IMR-90 (cell line): ENCODE data around the gene DUSP22. TPM values are rescaled to one million over a fixed set of nuclear protein-coding genes. Genes with fewer than 3 reads are reported as not detected.

Experiments
- ATAC-seq: fragments of 200-7000 bp; cut with Tn5 transposase; 2 replicates; pipeline ENCODE4 v1.9.1; 2020; ENCODE audit warnings: low read depth, mild to moderate bottlenecking, moderate library complexity
- BruUV-seq: library from RNA; stranded (reverse); fragments of 400-500 nt; replicated peaks from 2 replicates; lab custom pipeline; 2021; lab: Mats Ljungman, UMichigan
- CTCF ChIA-PET: fragments of 300-600 bp; formaldehyde crosslinking; extraction: SDS; loops from one replicate; lab custom pipeline; 2021; ENCODE audit warnings: antibody characterized with exemption; lab: Yijun Ruan, JAX
- POLR2A ChIA-PET: fragments of 300-600 bp; sonication (Branson Sonifier 250); formaldehyde crosslinking; loops from one replicate; lab custom pipeline; 2022; ENCODE audit warnings: antibody characterized with exemption; ENCODE audit not compliant: unreplicated experiment; lab: Charles Lee
- DNase-seq: peaks from one replicate; pipeline ENCODE4 v3.0.0; 2013
- H2AFZ ChIP-seq: replicated peaks from 2 replicates; pipeline ENCODE3; 2013; ENCODE audit warnings: low read length, mild to moderate bottlenecking; ENCODE audit not compliant: poor library complexity
- H2AK5ac ChIP-seq: 2 replicates; pipeline ENCODE4 v1.6.1; 2013; ENCODE audit warnings: low read depth, low read length, inconsistent platforms
- H2AK9ac ChIP-seq: replicated peaks from 2 replicates; pipeline ENCODE3; 2013; ENCODE audit warnings: mild to moderate bottlenecking, low read depth, low read length, moderate library complexity; ENCODE audit not compliant: poor library complexity
- H2BK120ac ChIP-seq: 2 replicates; pipeline ENCODE4 v1.6.1; 2013; ENCODE audit warnings: low read depth, low read length, inconsistent platforms
- H2BK15ac ChIP-seq: 3 replicates; pipeline ENCODE4 v1.6.1; 2013; ENCODE audit warnings: low read depth, low read length, inconsistent platforms
- H2BK20ac ChIP-seq: 2 replicates; pipeline ENCODE4 v1.6.1; 2013; ENCODE audit warnings: low read depth, mild to moderate bottlenecking, inconsistent platforms, low read length, moderate library complexity
- H2BK5ac ChIP-seq: 2 replicates; pipeline ENCODE4 v1.6.1; 2013; ENCODE audit warnings: mild to moderate bottlenecking, low read depth, low read length, inconsistent platforms; ENCODE audit not compliant: poor library complexity, severe bottlenecking
- H3K14ac ChIP-seq: replicated peaks from 2 replicates; pipeline ENCODE4 v1.6.1; 2013; ENCODE audit warnings: low read depth, low read length, inconsistent platforms
- H3K18ac ChIP-seq: 2 replicates; pipeline ENCODE4 v1.6.1; 2013; ENCODE audit warnings: low read depth, low read length, control low read depth
- H3K23ac ChIP-seq: 2 replicates; pipeline ENCODE4 v1.6.1; 2013; ENCODE audit warnings: low read depth, low read length, inconsistent platforms
- H3K27ac ChIP-seq: 2 replicates; pipeline ENCODE4 v1.5.1; 2013; ENCODE audit warnings: mild to moderate bottlenecking, control low read depth, low read length; ENCODE audit not compliant: insufficient read depth
- H3K27me3 ChIP-seq: 2 replicates; pipeline ENCODE4 v1.6.1; 2013; ENCODE audit warnings: low read length; ENCODE audit not compliant: control insufficient read depth, insufficient read depth
- H3K36me3 ChIP-seq: 2 replicates; pipeline ENCODE4 v1.6.1; 2013; ENCODE audit warnings: low read length, mixed read lengths; ENCODE audit not compliant: control insufficient read depth, insufficient read depth
- H3K4ac ChIP-seq: 2 replicates; pipeline ENCODE4 v1.6.1; 2013; ENCODE audit warnings: low read depth, low read length, inconsistent platforms
- H3K4me1 ChIP-seq: 2 replicates; pipeline ENCODE4 v1.6.1; 2013; ENCODE audit warnings: low read length, mixed read lengths; ENCODE audit not compliant: control insufficient read depth, insufficient read depth
- H3K4me2 ChIP-seq: 2 replicates; pipeline ENCODE4 v1.6.1; 2013; ENCODE audit warnings: low read depth, mild to moderate bottlenecking, control low read depth, low read length, moderate library complexity
- H3K4me3 ChIP-seq: 2 replicates; pipeline ENCODE4 v1.5.1; 2013; ENCODE audit warnings: low read depth, mild to moderate bottlenecking, control low read depth, low read length, moderate library complexity; ENCODE audit not compliant: insufficient read depth
- H3K56ac ChIP-seq: 2 replicates; pipeline ENCODE4 v1.6.1; 2013; ENCODE audit warnings: low read length, inconsistent platforms; ENCODE audit not compliant: insufficient read depth; ENCODE audit errors: extremely low read depth
- H3K79me1 ChIP-seq, 2 experiments: 2 replicates each; pipeline ENCODE4 v1.6.1; 2013; ENCODE audit warnings: low read length in 2 of 2, inconsistent platforms in 1 of 2, low read depth in 1 of 2
- H3K9ac ChIP-seq: 2 replicates; pipeline ENCODE4 v1.6.1; 2013; ENCODE audit warnings: low read depth, low read length, control low read depth
- H3K9me1 ChIP-seq: 2 replicates; pipeline ENCODE4 v1.6.1; 2013; ENCODE audit warnings: low read length, inconsistent platforms; ENCODE audit not compliant: insufficient read depth
- H3K9me3 ChIP-seq: 2 replicates; pipeline ENCODE4 v1.6.1; 2013; ENCODE audit warnings: low read length; ENCODE audit not compliant: control insufficient read depth, insufficient read depth
- H4K20me1 ChIP-seq: 2 replicates; pipeline ENCODE4 v1.6.1; 2013; ENCODE audit warnings: low read length, inconsistent platforms; ENCODE audit not compliant: insufficient read depth
- H4K5ac ChIP-seq: 2 replicates; pipeline ENCODE4 v1.6.1; 2013; ENCODE audit warnings: mild to moderate bottlenecking, low read depth, low read length, control low read depth
- H4K8ac ChIP-seq, 2 experiments: 2 replicates each; pipeline ENCODE4 v1.6.1; 2013; ENCODE audit warnings: low read depth in 2 of 2, low read length in 2 of 2, control low read depth in 1 of 2, inconsistent platforms in 1 of 2
- H4K91ac ChIP-seq: 2 replicates; pipeline ENCODE4 v1.6.1; 2013; ENCODE audit warnings: low read depth, low read length, inconsistent platforms; ENCODE audit not compliant: insufficient read depth
- CEBPB ChIP-seq: IDR thresholded peaks from 2 replicates; pipeline ENCODE4 v1.6.1; 2012; ENCODE audit warnings: low read depth, low read length, improper control_type of control experiment
- CHD1 ChIP-seq: IDR thresholded peaks from 2 replicates; pipeline ENCODE4 v1.6.1; 2012; ENCODE audit warnings: low read depth, low read length, improper control_type of control experiment
- ELK1 ChIP-seq: fragments of 150-350 bp; IDR thresholded peaks from 2 replicates; pipeline ENCODE4 v1.6.1; 2016; ENCODE audit warnings: low read depth, mild to moderate bottlenecking, low read length, moderate library complexity, borderline replicate concordance
- MAFK ChIP-seq: IDR thresholded peaks from 2 replicates; pipeline ENCODE4 v1.6.1; 2012; ENCODE audit warnings: low read depth, low read length, improper control_type of control experiment
- MAZ ChIP-seq: IDR thresholded peaks from 2 replicates; pipeline ENCODE4 v1.6.1; 2012; ENCODE audit warnings: low read depth, mild to moderate bottlenecking, low read length, improper control_type of control experiment, moderate library complexity, borderline replicate concordance
- MXI1 ChIP-seq: IDR thresholded peaks from 2 replicates; pipeline ENCODE4 v1.6.1; 2012; ENCODE audit warnings: low read depth, mild to moderate bottlenecking, low read length, moderate library complexity, borderline replicate concordance
- NFE2L2 ChIP-seq: fragments of 150-350 bp; IDR thresholded peaks from 2 replicates; pipeline ENCODE4 v1.6.1; 2016; ENCODE audit warnings: low read depth, mild to moderate bottlenecking, low read length
- POLR2A ChIP-seq: IDR thresholded peaks from 2 replicates; pipeline ENCODE4 v1.6.1; 2012; ENCODE audit warnings: mild to moderate bottlenecking, low read depth, low read length
- RAD21 ChIP-seq: IDR thresholded peaks from 2 replicates; pipeline ENCODE4 v1.6.1; 2012; ENCODE audit warnings: low read length, improper control_type of control experiment
- RCOR1 ChIP-seq: IDR thresholded peaks from 2 replicates; pipeline ENCODE4 v1.6.1; 2012; ENCODE audit warnings: mild to moderate bottlenecking, low read length, improper control_type of control experiment; ENCODE audit not compliant: insufficient replicate concordance
- RFX5 ChIP-seq: IDR thresholded peaks from 2 replicates; pipeline ENCODE4 v1.8.0; 2012; ENCODE audit warnings: low read depth, mild to moderate bottlenecking, low read length, moderate library complexity
- SMC3 ChIP-seq: fragments of 150-350 bp; IDR thresholded peaks from 2 replicates; pipeline ENCODE4 v1.6.1; 2016; ENCODE audit warnings: low read depth, mild to moderate bottlenecking, antibody characterized with exemption, low read length, moderate library complexity
- USF2 ChIP-seq: fragments of 150-350 bp; IDR thresholded peaks from 2 replicates; pipeline ENCODE4 v1.6.1; 2017; ENCODE audit warnings: mild to moderate bottlenecking, antibody characterized with exemption, low read length, low read depth
- WGBS, 2 experiments: methylation state at CpG; one replicate each; pipeline versions ENCODE4 v1.1.5 to v1.1.7; 2013; ENCODE audit warnings: missing lambda C conversion rate in 2 of 2; ENCODE audit not compliant: insufficient read length in 1 of 2; ENCODE audit errors: extremely low coverage in 2 of 2; 5-methylcytosine and 5-hydroxymethylcytosine counted together
- dilution Hi-C: fragments of 300-500 bp; cut with HindIII; formaldehyde crosslinking; loops from one replicate; pipeline ENCODE4 v1.14.3; 2018; ENCODE audit warnings: low sequenced_read_pairs; ENCODE audit not compliant: unreplicated experiment
- in situ Hi-C: fragments of 300-500 bp; cut with MboI; formaldehyde crosslinking; loops from 3 replicates; pipeline ENCODE4 v1.14.3; 2019; ENCODE audit warnings: low sequenced_read_pairs, inconsistent platforms, mixed read lengths
- intact Hi-C: fragments of 100-400 bp; cut with micrococcal nuclease; formaldehyde crosslinking; loops from 2 replicates; pipeline ENCODE4 v1.10.0; 2022
- polyA plus RNA-seq, 3 experiments: library from polyadenylated mRNA; depleted of rRNA; stranded (reverse); fragments of >200 nt; gene quantifications; 2 replicates each; pipeline ENCODE4 v1.2.3, GENCODE V29; 2012; ENCODE audit warnings: low replicate concordance in 1 of 3
- total RNA-seq: library from RNA; depleted of rRNA; stranded (reverse); fragments of >200 nt; gene quantifications from 2 replicates; pipeline ENCODE4 v1.2.3, GENCODE V29; 2012

The DUSP22 gene
- total and polyA plus RNA-seq, 2 of the 4 experiments (the other 2 are of a cell fraction): 7.1 to 8.2 TPM

GRCh38 chr6:320351-321157 is 28.3 kb downstream of the DUSP22 start:
- TF ChIP-seq NFE2L2: no peak
- no peak for TF ChIP-seq MAZ
- no peak for TF ChIP-seq SMC3
- TF ChIP-seq USF2: no peak
- no peak for TF ChIP-seq CEBPB
- TF ChIP-seq ELK1: no peak
- TF ChIP-seq MXI1: no peak
- TF ChIP-seq RCOR1: no peak
- no peak for TF ChIP-seq RAD21
- TF ChIP-seq MAFK: no peak
- no peak for TF ChIP-seq RFX5
- no peak for TF ChIP-seq POLR2A
- no peak for TF ChIP-seq CHD1
- intact Hi-C loops (no loop called here), dilution Hi-C loops (no loop called here), in situ Hi-C loops (no loop called here)
- Histone ChIP-seq H4K91ac (no peak overlapping the region), H2BK20ac (no peak overlapping the region), H3K36me3 (no peaks in the 10 kb centered on the region), H2AK5ac (no peak overlapping the region), H3K9ac (no peak overlapping the region), H3K9me1 (no peaks in the 10 kb centered on the region), H3K27me3 (no peaks in the 10 kb centered on the region), H4K8ac (no peak overlapping the region), H3K4me2 (no peak overlapping the region), H3K4me1 (no peaks in the 10 kb centered on the region; the same call in 1 of the 2 replicates), H3K4me3 (no peak overlapping the region), H3K23ac (no peak overlapping the region), H2BK5ac (no peak overlapping the region), H3K27ac (no peak overlapping the region), H4K20me1 (no peaks in the 10 kb centered on the region), H2AFZ (peak overlapping the region; percentile 16), H2BK120ac (no peak overlapping the region), H3K9me3 (peaks cover 2% of the 10 kb centered on the region; the same call in 1 of the 2 replicates), H3K4ac (no peak overlapping the region), H2BK15ac (no peak overlapping the region), H3K56ac (no peak overlapping the region), H4K5ac (no peak overlapping the region), H3K14ac (no peak overlapping the region), H2AK9ac (no peak overlapping the region), H3K18ac (no peak overlapping the region), H3K79me1 (peaks cover 0 to 4% of the 10 kb centered on the region in 2 experiments; a peak in 1 of 4 replicates)
- WGBS, 2 experiments: 86% methylated on average over 10 of the region's 13 CpGs; no CpG with 5 or more reads in 1 of the 2 experiments
- CTCF ChIA-PET: no interaction called here
- POLR2A ChIA-PET: no interaction called here
- DNase-seq: no peak
- ATAC-seq: no peak
- no TSS peak for BruUV-seq
